Neutrophil (primary cell): ENCODE measurements around the gene SLC39A11.

Source experiments
- H3K27ac ChIP-seq: fragments of 200-600 bp; sonication (generic); 2 replicates; pipeline ENCODE4 v1.5.1; 2016; ENCODE audit warnings: mild to moderate bottlenecking, moderate library complexity
- H3K27me3 ChIP-seq: fragments of 200-600 bp; sonication (generic); 2 replicates; pipeline ENCODE4 v1.6.0; 2016; ENCODE audit warnings: mild to moderate bottlenecking
- H3K36me3 ChIP-seq: fragments of 200-600 bp; sonication (generic); 2 replicates; pipeline ENCODE4 v1.5.1; 2017
- H3K4me1 ChIP-seq, 2 experiments: fragments of 200-600 bp in 1 of 2; sonication (generic) in 1 of 2; 1 replicate in 1 of 2; 2 replicates in 1 of 2; pipeline versions ENCODE4 v1.5.1 to v1.6.1; 2013 to 2016; ENCODE audit warnings: low read depth in 1 of 2, low read length in 1 of 2, mild to moderate bottlenecking in 1 of 2, moderate library complexity in 1 of 2; ENCODE audit not compliant: control insufficient read depth in 1 of 2, insufficient read depth in 1 of 2
- H3K4me3 ChIP-seq, 2 experiments: fragments of 200-600 bp in 1 of 2; sonication (generic) in 1 of 2; 1 replicate in 1 of 2; 2 replicates in 1 of 2; pipeline ENCODE4 v1.5.1; 2013 to 2016; ENCODE audit warnings: low read depth in 1 of 2, low read length in 1 of 2, mild to moderate bottlenecking in 1 of 2, moderate library complexity in 1 of 2
- H3K9me3 ChIP-seq: fragments of 200-600 bp; sonication (generic); 2 replicates; pipeline ENCODE4 v1.5.1; 2016
- TF ChIP-seq, protein P1 (sequence below): fragments of 200-600 bp; sonication (generic); IDR thresholded peaks from 2 replicates; pipeline ENCODE4 v1.5.1; 2016; ENCODE audit warnings: antibody characterized with exemption

The SLC39A11 gene

DNA sequence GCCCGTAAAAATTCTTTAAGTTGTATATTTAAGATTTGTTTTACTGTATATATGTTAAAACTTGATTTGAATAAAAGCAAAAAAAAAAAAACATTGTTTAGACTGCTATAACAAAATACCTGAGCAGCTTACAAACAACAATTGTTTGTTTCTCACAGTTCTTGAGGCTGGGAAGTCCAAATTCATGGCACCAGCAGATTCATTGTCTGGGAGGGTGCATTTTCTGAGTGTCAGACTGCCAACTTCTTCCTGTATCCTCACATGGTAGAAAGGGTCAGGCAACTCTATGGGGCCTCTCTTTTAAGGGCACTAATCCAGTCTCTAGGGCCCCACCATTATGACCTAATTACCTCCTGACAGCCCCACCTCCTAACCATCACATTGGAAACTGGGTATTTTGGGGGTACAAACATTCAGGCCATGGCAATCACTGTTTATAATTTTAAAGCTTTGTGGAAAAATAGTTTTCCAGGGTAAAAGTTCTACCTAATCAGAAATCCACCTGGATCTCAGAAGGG is 281.4 kb downstream of the SLC39A11 start:
- Histone ChIP-seq H3K4me3 (no peak overlapping the region), H3K36me3 (peaks cover 19% of the 10 kb centered on the region), H3K4me1 (no peaks in the 10 kb centered on the region), H3K27me3 (no peaks in the 10 kb centered on the region), H3K27ac (no peak overlapping the region), H3K9me3 (no peaks in the 10 kb centered on the region)
- TF ChIP-seq, protein P1, sequence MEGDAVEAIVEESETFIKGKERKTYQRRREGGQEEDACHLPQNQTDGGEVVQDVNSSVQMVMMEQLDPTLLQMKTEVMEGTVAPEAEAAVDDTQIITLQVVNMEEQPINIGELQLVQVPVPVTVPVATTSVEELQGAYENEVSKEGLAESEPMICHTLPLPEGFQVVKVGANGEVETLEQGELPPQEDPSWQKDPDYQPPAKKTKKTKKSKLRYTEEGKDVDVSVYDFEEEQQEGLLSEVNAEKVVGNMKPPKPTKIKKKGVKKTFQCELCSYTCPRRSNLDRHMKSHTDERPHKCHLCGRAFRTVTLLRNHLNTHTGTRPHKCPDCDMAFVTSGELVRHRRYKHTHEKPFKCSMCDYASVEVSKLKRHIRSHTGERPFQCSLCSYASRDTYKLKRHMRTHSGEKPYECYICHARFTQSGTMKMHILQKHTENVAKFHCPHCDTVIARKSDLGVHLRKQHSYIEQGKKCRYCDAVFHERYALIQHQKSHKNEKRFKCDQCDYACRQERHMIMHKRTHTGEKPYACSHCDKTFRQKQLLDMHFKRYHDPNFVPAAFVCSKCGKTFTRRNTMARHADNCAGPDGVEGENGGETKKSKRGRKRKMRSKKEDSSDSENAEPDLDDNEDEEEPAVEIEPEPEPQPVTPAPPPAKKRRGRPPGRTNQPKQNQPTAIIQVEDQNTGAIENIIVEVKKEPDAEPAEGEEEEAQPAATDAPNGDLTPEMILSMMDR = no peak

DNA sequence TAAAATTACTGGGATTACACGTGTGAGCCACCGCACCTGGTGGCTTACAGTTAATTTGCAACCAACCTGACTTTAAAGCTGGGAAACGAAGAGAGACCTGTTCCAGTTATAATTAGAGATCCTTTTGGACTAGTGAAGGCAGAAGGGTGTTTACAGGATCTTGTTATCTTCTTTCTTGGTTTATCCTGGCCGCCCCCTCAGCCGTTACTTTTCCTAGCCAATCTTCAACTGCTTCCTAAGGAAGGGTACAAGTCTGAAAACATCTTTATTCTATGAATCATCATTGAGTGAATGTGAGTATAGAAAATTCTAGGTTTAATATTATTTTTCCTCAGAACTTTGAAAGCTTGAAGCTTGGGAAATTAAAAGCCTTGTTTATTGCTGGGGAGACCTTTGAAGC is 286.5 kb downstream of the SLC39A11 start:
- Histone ChIP-seq H3K27me3 (no peaks in the 10 kb centered on the region), H3K4me3 (no peak overlapping the region), H3K36me3 (peaks cover 12% of the 10 kb centered on the region), H3K27ac (no peak overlapping the region), H3K9me3 (no peaks in the 10 kb centered on the region), H3K4me1 (no peaks in the 10 kb centered on the region)
- TF ChIP-seq, protein P1 = no peak

DNA sequence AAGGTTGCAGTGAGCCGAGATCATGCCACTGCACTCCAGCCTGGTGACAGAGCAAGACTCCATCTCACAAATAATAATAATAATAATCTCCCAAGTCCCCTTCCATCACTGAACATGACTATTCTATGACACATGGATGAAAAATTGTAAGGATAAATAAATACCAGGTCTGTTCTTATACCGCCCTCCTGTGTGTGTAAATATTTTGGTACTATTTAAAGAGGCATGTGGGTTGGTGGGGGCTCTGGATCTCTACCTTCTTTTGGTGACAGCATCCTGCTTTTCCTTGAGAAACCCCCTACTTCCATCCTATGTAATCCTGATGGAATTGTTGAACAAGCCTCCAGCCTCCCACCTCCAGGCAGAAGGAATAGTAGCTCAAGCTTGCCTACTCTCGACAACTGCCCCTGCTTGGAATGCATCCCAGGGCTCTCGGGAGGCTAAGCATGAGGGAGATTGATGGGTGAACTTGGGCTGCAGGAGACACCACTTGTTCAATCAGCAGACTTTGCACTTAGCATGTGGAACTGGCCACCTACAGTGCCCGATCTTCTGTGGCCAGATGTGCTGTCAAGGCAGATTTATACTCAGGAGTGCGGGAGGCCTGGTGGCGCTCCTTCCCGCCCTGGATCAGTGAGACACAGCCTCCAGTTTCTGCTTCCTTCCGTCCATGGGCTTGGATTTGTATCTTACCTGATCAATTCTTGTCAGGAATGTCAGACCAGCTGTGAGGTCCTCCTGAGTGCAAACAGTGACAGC is 287.4 kb downstream of the SLC39A11 start:
- TF ChIP-seq, protein P1 = no peak
- Histone ChIP-seq H3K36me3 (peaks cover 12% of the 10 kb centered on the region), H3K27me3 (no peaks in the 10 kb centered on the region), H3K9me3 (no peaks in the 10 kb centered on the region), H3K27ac (no peak overlapping the region), H3K4me3 (no peak overlapping the region), H3K4me1 (no peaks in the 10 kb centered on the region)

DNA sequence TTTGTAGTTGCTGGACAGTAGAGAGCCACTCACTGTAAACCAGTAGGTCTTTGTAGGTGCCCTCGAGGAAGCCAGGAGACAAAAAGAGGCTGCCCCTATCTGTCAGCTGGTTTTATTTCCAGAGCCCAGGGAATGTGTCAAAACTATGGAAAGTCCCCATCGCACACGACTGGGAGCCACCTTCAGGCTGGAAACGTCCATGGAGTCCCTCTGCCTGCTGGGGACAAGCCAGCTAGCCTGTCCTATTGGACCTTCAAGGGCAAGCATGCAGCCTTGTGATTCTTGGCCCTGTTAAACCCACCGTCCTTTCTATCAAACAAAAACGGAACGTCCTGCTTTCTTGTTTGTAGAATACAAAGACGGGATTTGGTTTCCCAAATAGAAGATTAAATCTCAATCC is 289.8 kb downstream of the SLC39A11 start:
- Histone ChIP-seq H3K4me1 (no peaks in the 10 kb centered on the region), H3K4me3 (no peak overlapping the region), H3K36me3 (peaks cover 12% of the 10 kb centered on the region), H3K27me3 (no peaks in the 10 kb centered on the region), H3K27ac (no peak overlapping the region), H3K9me3 (peaks cover 8% of the 10 kb centered on the region)
- TF ChIP-seq, protein P1 = no peak

DNA sequence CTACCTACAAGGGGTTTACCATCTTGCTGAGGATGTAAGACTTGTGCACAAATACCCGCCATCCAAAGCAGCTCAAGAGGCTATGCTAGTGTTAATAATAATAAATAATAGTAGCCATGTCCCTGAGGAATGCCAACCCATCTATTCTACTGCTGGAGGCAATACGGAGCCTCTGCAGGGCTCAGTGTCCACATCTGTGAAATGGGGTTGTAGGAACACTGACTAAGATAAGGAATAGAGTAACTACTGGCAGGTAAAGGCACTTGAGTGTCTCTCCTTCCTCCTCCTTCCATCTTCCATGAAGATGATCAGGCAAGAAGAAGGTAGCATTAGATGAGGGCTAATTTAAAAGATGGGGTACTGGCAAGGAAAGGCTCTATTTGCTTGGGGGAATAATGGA is 295.3 kb downstream of the SLC39A11 start:
- peaks cover 8% of the 10 kb centered on the region for H3K9me3 ChIP-seq

More for the DNA sequence above, 295.3 kb downstream of the SLC39A11 start:
- no peaks in the 10 kb centered on the region for H3K27me3 ChIP-seq
- H3K27ac ChIP-seq = no peak overlapping the region
- no peak overlapping the region for H3K4me3 ChIP-seq
- TF ChIP-seq, protein P1 = no peak
- H3K36me3 ChIP-seq = peaks cover 21% of the 10 kb centered on the region
- no peaks in the 10 kb centered on the region for H3K4me1 ChIP-seq
